Mucosa of descending colon (tissue), 3 donors: ENCODE results near the gene RASA1. TPM values are rescaled to one million over a fixed set of nuclear protein-coding genes. Genes with fewer than 3 reads are reported as not detected.

Experiments
- ATAC-seq: fragments of 200-7000 bp; cut with Tn5 transposase; one replicate; pipeline ENCODE4 v1.9.1; 2020; ENCODE audit warnings: mild to moderate bottlenecking, moderate library complexity
- DNase-seq, 3 donors: peaks; one replicate each; pipeline ENCODE4 v3.0.0-alpha.2; 2020
- H3K36me3 ChIP-seq: fragments of 200-600 bp; one replicate; pipeline ENCODE4 v1.8.0; 2021; ENCODE audit warnings: low read depth, mild to moderate bottlenecking
- H3K4me1 ChIP-seq: fragments of 200-600 bp; one replicate; pipeline ENCODE4 v1.8.0; 2021; ENCODE audit warnings: low read depth, mild to moderate bottlenecking
- H3K4me3 ChIP-seq: fragments of 200-600 bp; one replicate; pipeline ENCODE4 v1.8.0; 2021; ENCODE audit warnings: mild to moderate bottlenecking
- H3K9me3 ChIP-seq: fragments of 200-600 bp; one replicate; pipeline ENCODE4 v1.8.0; 2021; ENCODE audit warnings: mild to moderate bottlenecking
- CTCF ChIP-seq: fragments of 200-600 bp; IDR thresholded peaks from one replicate; pipeline ENCODE4 v1.8.0; 2022; ENCODE audit warnings: antibody characterized with exemption, mild to moderate bottlenecking
- intact Hi-C, 2 donors: fragments of 100-400 bp; cut with DNase I in 1 of 2; cut with micrococcal nuclease in 1 of 2; formaldehyde crosslinking; loops; one replicate each; pipeline versions ENCODE4 v1.11.0 to v1.11.1; 2022; cut with DNase I, micrococcal nuclease
- total RNA-seq, 3 donors: library from RNA; stranded (reverse); fragmentation: NEBNext Ultra II Directional in 2 of 3; extraction: Animal tissue kit (Norgen Biotek cat#: 25700) in 2 of 3; gene quantifications; one replicate each; pipeline versions ENCODE4 v1.2.1 to v1.2.4, GENCODE V29; 2021 to 2023
- donor health status: DM: no; HTN: no; CAD: no; lungs with moderate emphysema.
- donor health status: DM: no; HTN: no; CAD: no.
- donor health status: DM: no; HTN: yes; CAD: no.

Gene RASA1
- total RNA-seq, 3 donors from 2014 or later, result 25.0 to 27.0 (median 25.8) TPM

- no peaks in the 10 kb centered on the region for H3K36me3 ChIP-seq
- no peaks in the 10 kb centered on the region for H3K4me1 ChIP-seq
- no peak for TF ChIP-seq CTCF
- intact Hi-C loops, result no loop called here
- ATAC-seq (no peak), DNase-seq (no peak)
- no peaks in the 10 kb centered on the region for H3K9me3 ChIP-seq
- no peak overlapping the region for H3K4me3 ChIP-seq
These were observed 80.2 kb downstream of the RASA1 start for GRCh38 chr5:87347841-87348240.

DNA sequence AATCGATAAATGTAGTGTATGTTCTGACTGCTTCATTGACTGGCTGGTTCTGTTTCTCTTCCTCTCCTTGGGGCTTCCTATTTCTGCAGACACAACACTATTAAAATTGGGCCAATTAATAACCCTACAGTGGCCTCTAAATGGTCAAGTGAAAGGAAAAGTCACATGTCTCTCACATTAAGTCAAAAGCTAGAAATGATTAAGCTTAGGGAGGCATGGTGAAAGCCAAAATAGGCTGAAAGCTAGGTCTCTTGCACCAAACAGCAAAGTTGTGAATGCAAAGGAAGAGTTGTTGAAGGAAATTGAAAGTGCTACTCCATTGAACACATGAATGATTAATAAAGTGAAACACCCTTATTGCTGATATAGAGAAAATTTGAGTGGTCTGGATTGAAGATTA, 86.8 kb downstream of the RASA1 start:
- Histone ChIP-seq H3K4me1 (no peaks in the 10 kb centered on the region), H3K36me3 (no peaks in the 10 kb centered on the region), H3K9me3 (no peaks in the 10 kb centered on the region), H3K4me3 (no peak overlapping the region)
- intact Hi-C loops, result no loop called here
- no peak for ATAC-seq
- TF ChIP-seq CTCF, result no peak
- no peak for DNase-seq

DNA sequence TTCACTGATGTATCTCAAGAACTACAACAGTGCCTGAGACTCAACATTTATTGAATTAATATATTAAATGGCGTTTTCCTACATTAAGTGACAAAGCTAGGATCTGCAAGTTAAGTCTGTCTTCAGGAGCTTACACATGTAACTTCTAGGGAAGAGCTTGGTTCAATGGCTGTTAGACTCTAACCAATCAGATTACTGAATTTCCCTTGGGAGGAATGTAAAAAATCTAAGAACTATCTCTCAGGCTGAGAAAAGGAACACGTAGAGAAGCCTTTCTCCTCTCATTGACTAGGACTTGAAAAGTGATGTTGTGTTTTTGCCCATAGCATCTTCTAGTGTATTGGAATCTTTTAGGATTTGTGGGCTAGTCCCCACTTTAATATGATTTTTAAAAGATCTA, 91.4 kb downstream of the RASA1 start:
- DNase-seq (no peak), ATAC-seq (no peak)
- H3K4me3 ChIP-seq, result no peak overlapping the region
- H3K9me3 ChIP-seq, result no peaks in the 10 kb centered on the region
- H3K36me3 ChIP-seq, result no peaks in the 10 kb centered on the region
- no peak for TF ChIP-seq CTCF
- intact Hi-C loops, result no loop called here
- H3K4me1 ChIP-seq, result no peaks in the 10 kb centered on the region

GRCh38 chr5:87360132-87360531, 92.4 kb downstream of the RASA1 start:
- no peaks in the 10 kb centered on the region for H3K9me3 ChIP-seq
- ATAC-seq, result no peak
- TF ChIP-seq CTCF, result no peak
- no peaks in the 10 kb centered on the region for H3K36me3 ChIP-seq
- intact Hi-C loops, result no loop called here
- H3K4me3 ChIP-seq, result no peak overlapping the region
- H3K4me1 ChIP-seq, result no peaks in the 10 kb centered on the region
- no peak for DNase-seq

GRCh38 chr5:87361031-87361445, 93.4 kb downstream of the RASA1 start:
- DNase-seq (no peak), ATAC-seq (no peak)
- TF ChIP-seq CTCF, result no peak
- Histone ChIP-seq H3K4me1 (no peaks in the 10 kb centered on the region), H3K36me3 (no peaks in the 10 kb centered on the region), H3K9me3 (no peaks in the 10 kb centered on the region), H3K4me3 (no peak overlapping the region)
- intact Hi-C loops, result no loop called here

DNA sequence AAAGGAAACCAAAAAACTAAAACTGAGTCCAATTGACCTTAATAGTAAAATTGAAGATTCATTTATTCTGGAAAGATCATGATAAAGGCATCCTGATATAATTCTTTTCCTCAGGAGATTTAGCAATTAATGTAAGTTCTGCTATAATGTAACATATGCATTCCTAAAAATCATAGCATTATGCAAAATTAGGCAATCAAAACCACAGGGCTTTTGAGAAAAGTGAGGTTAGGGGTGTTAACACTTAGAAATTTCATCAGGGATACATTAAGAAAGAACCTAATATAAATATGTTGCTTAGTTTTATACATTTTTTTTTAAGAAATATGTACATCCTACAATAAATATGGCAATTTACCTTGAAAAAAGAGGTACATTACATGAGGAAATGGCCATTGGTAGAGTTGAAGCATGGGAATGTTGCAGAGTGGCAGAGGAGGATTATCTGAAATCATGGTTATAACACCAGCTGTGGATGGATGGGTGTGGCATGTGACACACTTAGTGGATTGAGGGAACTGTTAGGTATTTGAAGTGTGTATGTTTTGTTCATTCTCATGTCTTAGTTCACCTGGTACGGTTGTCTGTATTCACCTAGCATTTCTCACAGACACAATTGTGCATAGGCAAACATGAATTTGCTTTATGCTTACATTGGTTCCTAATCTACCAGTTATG, 94.0 kb downstream of the RASA1 start:
- no peak overlapping the region for H3K4me3 ChIP-seq
- H3K36me3 ChIP-seq, result no peaks in the 10 kb centered on the region
- DNase-seq (no peak), ATAC-seq (no peak)
- no peaks in the 10 kb centered on the region for H3K4me1 ChIP-seq
- intact Hi-C loops, result no loop called here
- no peak for TF ChIP-seq CTCF
- H3K9me3 ChIP-seq, result no peaks in the 10 kb centered on the region
